Measurements from ENCODE around the gene DHX30. TPM values are rescaled to one million over a fixed set of nuclear protein-coding genes. Genes with fewer than 3 reads are reported as not detected.

Gene DHX30
- total and polyA plus RNA-seq, 9 of the 15 experiments (the other 6 are each of a cell fraction or from before 2014, with no cell fraction given) = 12.3 to 158 (median 79.0) TPM

GRCh38 chr3:47802734-47803479 is at the start of gene DHX30 (continued):
- TF ChIP-seq ZBTB7A (IDR thresholded peaks at IDR 0.05; ENCODE audit: borderline replicate concordance, control insufficient read depth, low read depth, low read length) (peak; percentile 46), FOXP1 (CRISPR knock-in tag; IDR thresholded peaks at IDR 0.05) (peak; percentile 80; the same call in 1 of the 2 replicates), SOX6 (IDR thresholded peaks at IDR 0.05) (0 out of 2 replicates have a peak, but pooled peaks have one; percentile 8), IFI16 (CRISPR knock-in tag; IDR thresholded peaks at IDR 0.05) (no peak), FOXK1 (CRISPR knock-in tag; IDR thresholded peaks at IDR 0.05; ENCODE audit: borderline replicate concordance) (no peak), ZNF444 (CRISPR knock-in tag; IDR thresholded peaks at IDR 0.05) (no peak), SP2 (IDR thresholded peaks at IDR 0.05; ENCODE audit: extremely low read depth, low read depth, low read length, poor library complexity, severe bottlenecking) (peak; percentile 34), ZKSCAN1 (IDR thresholded peaks at IDR 0.05; ENCODE audit: low read depth, low read length) (0 out of 2 replicates have a peak, but pooled peaks have one; percentile 11), NFRKB (IDR thresholded peaks at IDR 0.05; ENCODE audit: low read depth) (no peak), E2F3 (CRISPR knock-in tag; IDR thresholded peaks at IDR 0.05) (peak; percentile 41; the same call in 1 of the 2 replicates), ZNF561 (CRISPR knock-in tag; conservative IDR thresholded peaks at IDR 0.05) (no peak), C11orf30 (IDR thresholded peaks at IDR 0.05; ENCODE audit: low read depth) (0 out of 2 replicates have a peak, but pooled peaks have one; percentile 13), IRF9 (tag; IDR thresholded peaks at IDR 0.05) (no peak), ZNF589 (CRISPR knock-in tag; IDR thresholded peaks at IDR 0.05; ENCODE audit: low read depth) (no peak), HDAC3 (IDR thresholded peaks at IDR 0.05; ENCODE audit: borderline replicate concordance, partially characterized antibody) (no peak), SMARCE1 (IDR thresholded peaks at IDR 0.05) (no peak)
- TF ChIP-seq, protein P1, sequence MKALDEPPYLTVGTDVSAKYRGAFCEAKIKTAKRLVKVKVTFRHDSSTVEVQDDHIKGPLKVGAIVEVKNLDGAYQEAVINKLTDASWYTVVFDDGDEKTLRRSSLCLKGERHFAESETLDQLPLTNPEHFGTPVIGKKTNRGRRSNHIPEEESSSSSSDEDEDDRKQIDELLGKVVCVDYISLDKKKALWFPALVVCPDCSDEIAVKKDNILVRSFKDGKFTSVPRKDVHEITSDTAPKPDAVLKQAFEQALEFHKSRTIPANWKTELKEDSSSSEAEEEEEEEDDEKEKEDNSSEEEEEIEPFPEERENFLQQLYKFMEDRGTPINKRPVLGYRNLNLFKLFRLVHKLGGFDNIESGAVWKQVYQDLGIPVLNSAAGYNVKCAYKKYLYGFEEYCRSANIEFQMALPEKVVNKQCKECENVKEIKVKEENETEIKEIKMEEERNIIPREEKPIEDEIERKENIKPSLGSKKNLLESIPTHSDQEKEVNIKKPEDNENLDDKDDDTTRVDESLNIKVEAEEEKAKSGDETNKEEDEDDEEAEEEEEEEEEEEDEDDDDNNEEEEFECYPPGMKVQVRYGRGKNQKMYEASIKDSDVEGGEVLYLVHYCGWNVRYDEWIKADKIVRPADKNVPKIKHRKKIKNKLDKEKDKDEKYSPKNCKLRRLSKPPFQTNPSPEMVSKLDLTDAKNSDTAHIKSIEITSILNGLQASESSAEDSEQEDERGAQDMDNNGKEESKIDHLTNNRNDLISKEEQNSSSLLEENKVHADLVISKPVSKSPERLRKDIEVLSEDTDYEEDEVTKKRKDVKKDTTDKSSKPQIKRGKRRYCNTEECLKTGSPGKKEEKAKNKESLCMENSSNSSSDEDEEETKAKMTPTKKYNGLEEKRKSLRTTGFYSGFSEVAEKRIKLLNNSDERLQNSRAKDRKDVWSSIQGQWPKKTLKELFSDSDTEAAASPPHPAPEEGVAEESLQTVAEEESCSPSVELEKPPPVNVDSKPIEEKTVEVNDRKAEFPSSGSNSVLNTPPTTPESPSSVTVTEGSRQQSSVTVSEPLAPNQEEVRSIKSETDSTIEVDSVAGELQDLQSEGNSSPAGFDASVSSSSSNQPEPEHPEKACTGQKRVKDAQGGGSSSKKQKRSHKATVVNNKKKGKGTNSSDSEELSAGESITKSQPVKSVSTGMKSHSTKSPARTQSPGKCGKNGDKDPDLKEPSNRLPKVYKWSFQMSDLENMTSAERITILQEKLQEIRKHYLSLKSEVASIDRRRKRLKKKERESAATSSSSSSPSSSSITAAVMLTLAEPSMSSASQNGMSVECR (CRISPR knock-in tag; IDR thresholded peaks at IDR 0.05) = peak; percentile 91
- TF ChIP-seq, protein P2, sequence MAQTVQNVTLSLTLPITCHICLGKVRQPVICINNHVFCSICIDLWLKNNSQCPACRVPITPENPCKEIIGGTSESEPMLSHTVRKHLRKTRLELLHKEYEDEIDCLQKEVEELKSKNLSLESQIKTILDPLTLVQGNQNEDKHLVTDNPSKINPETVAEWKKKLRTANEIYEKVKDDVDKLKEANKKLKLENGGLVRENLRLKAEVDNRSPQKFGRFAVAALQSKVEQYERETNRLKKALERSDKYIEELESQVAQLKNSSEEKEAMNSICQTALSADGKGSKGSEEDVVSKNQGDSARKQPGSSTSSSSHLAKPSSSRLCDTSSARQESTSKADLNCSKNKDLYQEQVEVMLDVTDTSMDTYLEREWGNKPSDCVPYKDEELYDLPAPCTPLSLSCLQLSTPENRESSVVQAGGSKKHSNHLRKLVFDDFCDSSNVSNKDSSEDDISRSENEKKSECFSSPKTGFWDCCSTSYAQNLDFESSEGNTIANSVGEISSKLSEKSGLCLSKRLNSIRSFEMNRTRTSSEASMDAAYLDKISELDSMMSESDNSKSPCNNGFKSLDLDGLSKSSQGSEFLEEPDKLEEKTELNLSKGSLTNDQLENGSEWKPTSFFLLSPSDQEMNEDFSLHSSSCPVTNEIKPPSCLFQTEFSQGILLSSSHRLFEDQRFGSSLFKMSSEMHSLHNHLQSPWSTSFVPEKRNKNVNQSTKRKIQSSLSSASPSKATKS (CRISPR knock-in tag; IDR thresholded peaks at IDR 0.05) = no peak
